Ishikawa (cell line): Measurements from ENCODE around the gene JOSD1.

Source experiments
- CEBPB ChIP-seq: IDR thresholded peaks from 2 replicates; pipeline ENCODE4 v1.6.1; 2012
- EGR1 ChIP-seq: IDR thresholded peaks from 2 replicates; pipeline ENCODE4 v1.6.1; 2012
- EP300 ChIP-seq: IDR thresholded peaks from 2 replicates; pipeline ENCODE4 v1.6.1; 2012; ENCODE audit warnings: borderline replicate concordance
- RAD21 ChIP-seq: IDR thresholded peaks from 2 replicates; pipeline ENCODE4 v1.6.1; 2012; ENCODE audit warnings: low read depth
- TAF1 ChIP-seq: IDR thresholded peaks from 2 replicates; pipeline ENCODE4 v1.6.1; 2012; ENCODE audit warnings: low read depth, mild to moderate bottlenecking
- TCF12 ChIP-seq: IDR thresholded peaks from 2 replicates; pipeline ENCODE4 v1.6.1; 2012; ENCODE audit warnings: low read depth
- ZBTB7A ChIP-seq: IDR thresholded peaks from 2 replicates; pipeline ENCODE4 v1.6.1; 2012; ENCODE audit warnings: low read depth
- TF ChIP-seq, protein P1 (sequence below): IDR thresholded peaks from 2 replicates; pipeline ENCODE4 v1.6.1; 2012
- TF ChIP-seq, protein P2 (sequence below): IDR thresholded peaks from 2 replicates; pipeline ENCODE4 v1.6.1; 2012; ENCODE audit warnings: low read depth, mild to moderate bottlenecking

DNA sequence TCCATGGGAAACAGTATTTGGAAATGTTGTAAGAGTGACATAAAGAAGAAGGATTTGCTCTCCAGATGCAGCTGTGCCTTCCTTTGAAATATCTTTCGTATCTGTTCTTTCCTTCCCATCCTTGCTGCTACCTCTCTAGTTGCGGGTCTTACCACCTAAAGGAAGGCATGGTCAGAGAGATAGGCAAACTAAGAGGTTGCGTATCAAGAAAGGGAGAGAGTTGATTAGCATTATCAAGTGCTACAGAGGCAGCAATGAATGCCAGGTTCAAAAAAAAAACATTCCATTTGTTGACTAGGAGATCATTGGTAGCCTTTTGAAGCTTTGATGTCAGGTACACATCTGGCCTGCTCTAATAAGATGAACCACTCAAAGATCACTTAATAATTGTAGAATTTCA is 9.6 kb upstream of the JOSD1 start:
- TF ChIP-seq EGR1 (no peak), RAD21 (no peak), EP300 (no peak), ZBTB7A (no peak), TAF1 (no peak), TCF12 (no peak), CEBPB (no peak)
- TF ChIP-seq, protein P1, sequence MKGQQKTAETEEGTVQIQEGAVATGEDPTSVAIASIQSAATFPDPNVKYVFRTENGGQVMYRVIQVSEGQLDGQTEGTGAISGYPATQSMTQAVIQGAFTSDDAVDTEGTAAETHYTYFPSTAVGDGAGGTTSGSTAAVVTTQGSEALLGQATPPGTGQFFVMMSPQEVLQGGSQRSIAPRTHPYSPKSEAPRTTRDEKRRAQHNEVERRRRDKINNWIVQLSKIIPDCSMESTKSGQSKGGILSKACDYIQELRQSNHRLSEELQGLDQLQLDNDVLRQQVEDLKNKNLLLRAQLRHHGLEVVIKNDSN, result no peak
- TF ChIP-seq, protein P2, sequence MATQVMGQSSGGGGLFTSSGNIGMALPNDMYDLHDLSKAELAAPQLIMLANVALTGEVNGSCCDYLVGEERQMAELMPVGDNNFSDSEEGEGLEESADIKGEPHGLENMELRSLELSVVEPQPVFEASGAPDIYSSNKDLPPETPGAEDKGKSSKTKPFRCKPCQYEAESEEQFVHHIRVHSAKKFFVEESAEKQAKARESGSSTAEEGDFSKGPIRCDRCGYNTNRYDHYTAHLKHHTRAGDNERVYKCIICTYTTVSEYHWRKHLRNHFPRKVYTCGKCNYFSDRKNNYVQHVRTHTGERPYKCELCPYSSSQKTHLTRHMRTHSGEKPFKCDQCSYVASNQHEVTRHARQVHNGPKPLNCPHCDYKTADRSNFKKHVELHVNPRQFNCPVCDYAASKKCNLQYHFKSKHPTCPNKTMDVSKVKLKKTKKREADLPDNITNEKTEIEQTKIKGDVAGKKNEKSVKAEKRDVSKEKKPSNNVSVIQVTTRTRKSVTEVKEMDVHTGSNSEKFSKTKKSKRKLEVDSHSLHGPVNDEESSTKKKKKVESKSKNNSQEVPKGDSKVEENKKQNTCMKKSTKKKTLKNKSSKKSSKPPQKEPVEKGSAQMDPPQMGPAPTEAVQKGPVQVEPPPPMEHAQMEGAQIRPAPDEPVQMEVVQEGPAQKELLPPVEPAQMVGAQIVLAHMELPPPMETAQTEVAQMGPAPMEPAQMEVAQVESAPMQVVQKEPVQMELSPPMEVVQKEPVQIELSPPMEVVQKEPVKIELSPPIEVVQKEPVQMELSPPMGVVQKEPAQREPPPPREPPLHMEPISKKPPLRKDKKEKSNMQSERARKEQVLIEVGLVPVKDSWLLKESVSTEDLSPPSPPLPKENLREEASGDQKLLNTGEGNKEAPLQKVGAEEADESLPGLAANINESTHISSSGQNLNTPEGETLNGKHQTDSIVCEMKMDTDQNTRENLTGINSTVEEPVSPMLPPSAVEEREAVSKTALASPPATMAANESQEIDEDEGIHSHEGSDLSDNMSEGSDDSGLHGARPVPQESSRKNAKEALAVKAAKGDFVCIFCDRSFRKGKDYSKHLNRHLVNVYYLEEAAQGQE, result no peak
